Stimulated activated memory B cell treated with anti-CD40 and anti-IgM and Interleukin-4, amounts not matched to agents 10 μg/mL and 1 μg/mL and 100 μg/mL, for 72 hours (primary cell): ENCODE results near the gene FOXJ3.

Experiments used
- ATAC-seq: fragments of 150-1000 bp; cut with Tn5 transposase; 2 replicates; pipeline ENCODE4 v1.10.0; 2021
- H3K27ac Mint-ChIP-seq: one replicate; pipeline ENCODE4 v1.8.0; 2022; ENCODE audit warnings: mild to moderate bottlenecking, mixed read lengths
- H3K27me3 Mint-ChIP-seq: one replicate; pipeline ENCODE4 v1.8.0; 2022; ENCODE audit warnings: mixed read lengths
- H3K36me3 Mint-ChIP-seq: one replicate; pipeline ENCODE4 v1.8.0; 2022; ENCODE audit warnings: mixed read lengths
- H3K4me1 Mint-ChIP-seq: one replicate; pipeline ENCODE4 v1.8.0; 2022; ENCODE audit warnings: mixed read lengths
- H3K4me3 Mint-ChIP-seq: one replicate; pipeline ENCODE4 v1.8.0; 2022; ENCODE audit warnings: mild to moderate bottlenecking, moderate library complexity, mixed read lengths
- H3K9me3 Mint-ChIP-seq: one replicate; pipeline ENCODE4 v1.8.0; 2022; ENCODE audit warnings: mixed read lengths

Gene FOXJ3

GRCh38 chr1:42322577-42322976, 12.5 kb downstream of the FOXJ3 start:
- H3K36me3 Mint-ChIP-seq: peaks cover 18% of the 10 kb centered on the region
- no peak overlapping the region for H3K27ac Mint-ChIP-seq
- H3K4me3 Mint-ChIP-seq: no peak overlapping the region
- H3K27me3 Mint-ChIP-seq: no peaks in the 10 kb centered on the region
- ATAC-seq: no peak
- peaks cover 65% of the 10 kb centered on the region for H3K4me1 Mint-ChIP-seq
- no peaks in the 10 kb centered on the region for H3K9me3 Mint-ChIP-seq

GRCh38 chr1:42321731-42322130, 13.3 kb downstream of the FOXJ3 start:
- peaks cover 63% of the 10 kb centered on the region for H3K4me1 Mint-ChIP-seq

GRCh38 chr1:42320708-42321107, 14.3 kb downstream of the FOXJ3 start:
- no peak overlapping the region for H3K27ac Mint-ChIP-seq
- H3K27me3 Mint-ChIP-seq: no peaks in the 10 kb centered on the region
- H3K4me3 Mint-ChIP-seq: no peak overlapping the region
- H3K36me3 Mint-ChIP-seq: peaks cover 22% of the 10 kb centered on the region
- no peaks in the 10 kb centered on the region for H3K9me3 Mint-ChIP-seq
- no peak for ATAC-seq
- peaks cover 56% of the 10 kb centered on the region for H3K4me1 Mint-ChIP-seq

More at GRCh38 chr1:42321731-42322130, 13.3 kb downstream of the FOXJ3 start:
- Mint-ChIP-seq H3K27me3 (no peaks in the 10 kb centered on the region), H3K27ac (no peak overlapping the region), H3K9me3 (no peaks in the 10 kb centered on the region), H3K4me3 (no peak overlapping the region), H3K36me3 (peaks cover 22% of the 10 kb centered on the region)
- ATAC-seq: no peak

GRCh38 chr1:42319871-42320484, 15.1 kb downstream of the FOXJ3 start:
- peaks cover 22% of the 10 kb centered on the region for H3K36me3 Mint-ChIP-seq
- no peak overlapping the region for H3K27ac Mint-ChIP-seq
- ATAC-seq: no peak
- no peaks in the 10 kb centered on the region for H3K27me3 Mint-ChIP-seq
- no peaks in the 10 kb centered on the region for H3K9me3 Mint-ChIP-seq
- H3K4me1 Mint-ChIP-seq: peaks cover 59% of the 10 kb centered on the region
- no peak overlapping the region for H3K4me3 Mint-ChIP-seq

GRCh38 chr1:42319128-42319851, 15.7 kb downstream of the FOXJ3 start:
- Mint-ChIP-seq H3K9me3 (no peaks in the 10 kb centered on the region), H3K36me3 (peaks cover 22% of the 10 kb centered on the region), H3K27me3 (no peaks in the 10 kb centered on the region), H3K4me3 (no peak overlapping the region), H3K4me1 (peaks cover 61% of the 10 kb centered on the region), H3K27ac (no peak overlapping the region)
- ATAC-seq: no peak

- H3K4me1 Mint-ChIP-seq: peaks cover 66% of the 10 kb centered on the region
- no peaks in the 10 kb centered on the region for H3K9me3 Mint-ChIP-seq
- H3K36me3 Mint-ChIP-seq: peaks cover 21% of the 10 kb centered on the region
- no peak for ATAC-seq
- H3K27me3 Mint-ChIP-seq: no peaks in the 10 kb centered on the region
- H3K4me3 Mint-ChIP-seq: no peak overlapping the region
- no peak overlapping the region for H3K27ac Mint-ChIP-seq
These were observed 16.4 kb downstream of the FOXJ3 start for GRCh38 chr1:42318601-42319000.

- ATAC-seq: no peak
- Mint-ChIP-seq H3K27me3 (no peaks in the 10 kb centered on the region), H3K36me3 (peaks cover 12% of the 10 kb centered on the region), H3K27ac (no peak overlapping the region), H3K4me3 (no peak overlapping the region), H3K4me1 (peaks cover 62% of the 10 kb centered on the region), H3K9me3 (no peaks in the 10 kb centered on the region)
These were observed 17.7 kb downstream of the FOXJ3 start for GRCh38 chr1:42317308-42317707.

GRCh38 chr1:42316292-42316691, 18.7 kb downstream of the FOXJ3 start:
- H3K4me1 Mint-ChIP-seq: peaks cover 66% of the 10 kb centered on the region
- no peaks in the 10 kb centered on the region for H3K9me3 Mint-ChIP-seq
- peaks cover 6% of the 10 kb centered on the region for H3K36me3 Mint-ChIP-seq
- H3K4me3 Mint-ChIP-seq: no peak overlapping the region
- no peak overlapping the region for H3K27ac Mint-ChIP-seq
- ATAC-seq: no peak
- no peaks in the 10 kb centered on the region for H3K27me3 Mint-ChIP-seq

- no peak overlapping the region for H3K27ac Mint-ChIP-seq
- peaks cover 61% of the 10 kb centered on the region for H3K4me1 Mint-ChIP-seq
- peaks cover 13% of the 10 kb centered on the region for H3K36me3 Mint-ChIP-seq
- no peak overlapping the region for H3K4me3 Mint-ChIP-seq
- no peaks in the 10 kb centered on the region for H3K9me3 Mint-ChIP-seq
- H3K27me3 Mint-ChIP-seq: no peaks in the 10 kb centered on the region
- ATAC-seq: no peak
These were observed 19.5 kb downstream of the FOXJ3 start for GRCh38 chr1:42315500-42315899.

GRCh38 chr1:42313970-42314369, 21.1 kb downstream of the FOXJ3 start:
- no peak for ATAC-seq
- peaks cover 46% of the 10 kb centered on the region for H3K4me1 Mint-ChIP-seq
- no peaks in the 10 kb centered on the region for H3K9me3 Mint-ChIP-seq
- H3K27ac Mint-ChIP-seq: no peak overlapping the region
- H3K36me3 Mint-ChIP-seq: peaks cover 21% of the 10 kb centered on the region
- H3K27me3 Mint-ChIP-seq: no peaks in the 10 kb centered on the region
- H3K4me3 Mint-ChIP-seq: no peak overlapping the region

GRCh38 chr1:42312576-42313212, 22.3 kb downstream of the FOXJ3 start:
- no peak overlapping the region for H3K4me3 Mint-ChIP-seq
- no peak for ATAC-seq
- H3K36me3 Mint-ChIP-seq: peaks cover 29% of the 10 kb centered on the region
- H3K9me3 Mint-ChIP-seq: no peaks in the 10 kb centered on the region
- peaks cover 41% of the 10 kb centered on the region for H3K4me1 Mint-ChIP-seq
- no peak overlapping the region for H3K27ac Mint-ChIP-seq
- no peaks in the 10 kb centered on the region for H3K27me3 Mint-ChIP-seq

GRCh38 chr1:42311897-42312296, 23.1 kb downstream of the FOXJ3 start:
- H3K27ac Mint-ChIP-seq: no peak overlapping the region
- no peaks in the 10 kb centered on the region for H3K9me3 Mint-ChIP-seq
- H3K4me3 Mint-ChIP-seq: no peak overlapping the region
- peaks cover 28% of the 10 kb centered on the region for H3K36me3 Mint-ChIP-seq
- H3K4me1 Mint-ChIP-seq: peaks cover 33% of the 10 kb centered on the region
- no peaks in the 10 kb centered on the region for H3K27me3 Mint-ChIP-seq
- no peak for ATAC-seq

- Mint-ChIP-seq H3K4me3 (no peak overlapping the region), H3K27me3 (no peaks in the 10 kb centered on the region), H3K36me3 (peaks cover 35% of the 10 kb centered on the region), H3K27ac (no peak overlapping the region), H3K9me3 (no peaks in the 10 kb centered on the region), H3K4me1 (peaks cover 33% of the 10 kb centered on the region)
- no peak for ATAC-seq
These were observed 23.9 kb downstream of the FOXJ3 start for GRCh38 chr1:42311138-42311537.

- ATAC-seq: no peak
- H3K4me3 Mint-ChIP-seq: no peak overlapping the region
- peaks cover 17% of the 10 kb centered on the region for H3K9me3 Mint-ChIP-seq
- H3K27ac Mint-ChIP-seq: no peak overlapping the region
- no peaks in the 10 kb centered on the region for H3K27me3 Mint-ChIP-seq
- H3K36me3 Mint-ChIP-seq: peaks cover 69% of the 10 kb centered on the region
- H3K4me1 Mint-ChIP-seq: peaks cover 29% of the 10 kb centered on the region
These were observed 28.1 kb downstream of the FOXJ3 start for GRCh38 chr1:42306977-42307376.

- Mint-ChIP-seq H3K27ac (no peak overlapping the region), H3K27me3 (no peaks in the 10 kb centered on the region), H3K9me3 (peaks cover 20% of the 10 kb centered on the region), H3K4me1 (peaks cover 24% of the 10 kb centered on the region), H3K36me3 (peaks cover 72% of the 10 kb centered on the region), H3K4me3 (no peak overlapping the region)
- ATAC-seq: no peak
These were observed 29.4 kb downstream of the FOXJ3 start for GRCh38 chr1:42305639-42306038.

GRCh38 chr1:42302034-42302433, 33.0 kb downstream of the FOXJ3 start:
- H3K4me3 Mint-ChIP-seq: no peak overlapping the region
- peaks cover 25% of the 10 kb centered on the region for H3K9me3 Mint-ChIP-seq
- peaks cover 74% of the 10 kb centered on the region for H3K36me3 Mint-ChIP-seq
- H3K27ac Mint-ChIP-seq: no peak overlapping the region
- H3K27me3 Mint-ChIP-seq: no peaks in the 10 kb centered on the region
- peaks cover 25% of the 10 kb centered on the region for H3K4me1 Mint-ChIP-seq
- no peak for ATAC-seq
